Lower lobe of right lung (tissue), 2 donors: ENCODE data around the gene A1BG. TPM values are rescaled to one million over a fixed set of nuclear protein-coding genes. Genes with fewer than 3 reads are reported as not detected.
A peak's percentile ranks its signal among the peaks of the same experiment; 100 is the strongest.
"Not testable (repeated sequence)": the region's sequence is repeated elsewhere in the genome, so short reads cannot be mapped to it uniquely, and the experiment has no call there.

Experiments used
- ATAC-seq, 2 donors: fragments of 200-7000 bp; cut with Tn5 transposase; one replicate each; pipeline ENCODE4 v1.9.1; 2020 to 2022; ENCODE audit warnings: mild to moderate bottlenecking in 2 of 2, moderate library complexity in 2 of 2
- DNase-seq: peaks from one replicate; pipeline ENCODE4 v3.0.0-alpha.2; 2020
- H3K27ac ChIP-seq: fragments of 200-600 bp; one replicate; pipeline ENCODE4 v1.8.0; 2022
- H3K27me3 ChIP-seq: fragments of 200-600 bp; one replicate; pipeline ENCODE4 v1.8.0; 2022; ENCODE audit warnings: low read depth
- H3K36me3 ChIP-seq: fragments of 200-600 bp; one replicate; pipeline ENCODE4 v1.8.0; 2022; ENCODE audit warnings: mild to moderate bottlenecking
- H3K4me1 ChIP-seq: fragments of 200-600 bp; one replicate; pipeline ENCODE4 v1.8.0; 2022
- H3K4me3 ChIP-seq: fragments of 200-600 bp; one replicate; pipeline ENCODE4 v1.8.0; 2022; ENCODE audit warnings: mild to moderate bottlenecking
- H3K9me3 ChIP-seq: fragments of 200-600 bp; one replicate; pipeline ENCODE4 v1.8.0; 2022
- CTCF ChIP-seq: fragments of 200-600 bp; IDR thresholded peaks from one replicate; pipeline ENCODE4 v1.8.0; 2022; ENCODE audit warnings: antibody characterized with exemption, mild to moderate bottlenecking
- intact Hi-C: fragments of 100-400 bp; cut with DNase I; formaldehyde crosslinking; loops from one replicate; pipeline ENCODE4 v1.11.0; 2022
- total RNA-seq: library from RNA; stranded (reverse); fragmentation: NEBNext Ultra II Directional; extraction: Animal tissue kit (Norgen Biotek cat#: 25700); gene quantifications from one replicate; pipeline ENCODE4 v1.2.1, GENCODE V29; 2021
- donor health status: DM: no; HTN: yes; CAD: no; lungs with severe emphysema.

Gene A1BG
- total RNA-seq, 1 donor from 2014 or later = 14.0 TPM

GRCh38 chr19:58382997-58383603 lies 29.8 kb upstream of the A1BG start:
- Histone ChIP-seq H3K36me3 (peaks cover 2% of the 10 kb centered on the region), H3K4me1 (peaks cover 43% of the 10 kb centered on the region), H3K27me3 (no peaks in the 10 kb centered on the region), H3K27ac (no peak overlapping the region), H3K9me3 (no peaks in the 10 kb centered on the region), H3K4me3 (no peak overlapping the region)
- ATAC-seq = no peak
- intact Hi-C loops = no loop called here
- DNase-seq = peak; percentile 30
- TF ChIP-seq CTCF = no peak

GRCh38 chr19:58381460-58382212 lies 28.3 kb upstream of the A1BG start:
- no peaks in the 10 kb centered on the region for H3K9me3 ChIP-seq
- ATAC-seq (no peak), DNase-seq (peak; percentile 56)
- intact Hi-C loops = no loop called here
- TF ChIP-seq CTCF = no peak
- H3K4me3 ChIP-seq = peak overlapping the region; percentile 85
- H3K27me3 ChIP-seq = no peaks in the 10 kb centered on the region
- H3K4me1 ChIP-seq = peaks cover 36% of the 10 kb centered on the region
- no peaks in the 10 kb centered on the region for H3K36me3 ChIP-seq
- peak overlapping the region; percentile 94 for H3K27ac ChIP-seq

- peak within 1 kb of the TSS; percentile 85 for H3K4me3 ChIP-seq
- H3K27ac ChIP-seq = peak within 1 kb of the TSS; percentile 94
- intact Hi-C loops = no loop called here
- no peaks in the 10 kb centered on the region for H3K27me3 ChIP-seq
- no peaks in the 10 kb centered on the region for H3K9me3 ChIP-seq
- ATAC-seq = peak; percentile 96
- DNase-seq = peak; percentile 100
- peaks cover 29% of the 10 kb centered on the region for H3K4me1 ChIP-seq
- no peak for TF ChIP-seq CTCF
- no peaks in the 10 kb centered on the region for H3K36me3 ChIP-seq
Measured at GRCh38 chr19:58380662-58381459, 27.6 kb upstream of the A1BG start, which contains the start of gene ZNF837. ZNF837 (minus strand) TSS chr19:58381030; CDS start chr19:58369332, 11,698 bp downstream.

GRCh38 chr19:58380037-58380661 lies 26.9 kb upstream of the A1BG start:
- no peak for DNase-seq
- ATAC-seq = no peak
- peak overlapping the region; percentile 85 for H3K4me3 ChIP-seq
- no peaks in the 10 kb centered on the region for H3K9me3 ChIP-seq
- TF ChIP-seq CTCF = no peak
- intact Hi-C loops = no loop called here
- H3K36me3 ChIP-seq = no peaks in the 10 kb centered on the region
- no peaks in the 10 kb centered on the region for H3K27me3 ChIP-seq
- H3K27ac ChIP-seq = peak overlapping the region; percentile 94
- H3K4me1 ChIP-seq = peaks cover 23% of the 10 kb centered on the region

GRCh38 chr19:58379246-58379645 lies 26.0 kb upstream of the A1BG start:
- H3K4me1 ChIP-seq = peaks cover 23% of the 10 kb centered on the region
- H3K27ac ChIP-seq = no peak overlapping the region
- intact Hi-C loops = no loop called here
- no peaks in the 10 kb centered on the region for H3K27me3 ChIP-seq
- H3K36me3 ChIP-seq = no peaks in the 10 kb centered on the region
- ATAC-seq (no peak), DNase-seq (peak; percentile 39)
- H3K4me3 ChIP-seq = no peak overlapping the region
- H3K9me3 ChIP-seq = no peaks in the 10 kb centered on the region
- TF ChIP-seq CTCF = no peak

- H3K27ac ChIP-seq, H3K36me3 ChIP-seq, H3K27me3 ChIP-seq, intact Hi-C loops, H3K4me3 ChIP-seq, H3K9me3 ChIP-seq, DNase-seq, ATAC-seq: not testable (repeated sequence)
- H3K4me1 ChIP-seq = peaks cover 29% of the 10 kb centered on the region
Measured at GRCh38 chr19:58376724-58377123, 23.4 kb upstream of the A1BG start.
